Neural crest cell (in vitro differentiated cells): Measurements from ENCODE around the gene ITLN1. TPM values are rescaled to one million over a fixed set of nuclear protein-coding genes. Genes with fewer than 3 reads are reported as not detected.

Experiments used
- DNase-seq: peaks from one replicate; pipeline ENCODE4 v3.0.0; 2021; ENCODE audit warnings: low read depth, mixed read lengths, low spot score
- H3K27ac Mint-ChIP-seq: one replicate; pipeline ENCODE4 v1.8.0; 2021; ENCODE audit warnings: mild to moderate bottlenecking, mixed read lengths; ENCODE audit not compliant: unreplicated experiment
- H3K27me3 Mint-ChIP-seq: 2 replicates; pipeline ENCODE4 v1.8.0; 2021; ENCODE audit warnings: low read depth, mild to moderate bottlenecking, mixed read lengths
- H3K36me3 Mint-ChIP-seq: 2 replicates; pipeline ENCODE4 v1.8.0; 2021; ENCODE audit warnings: low read depth, mild to moderate bottlenecking, mixed read lengths
- H3K4me1 Mint-ChIP-seq: 2 replicates; pipeline ENCODE4 v1.8.0; 2021; ENCODE audit warnings: mixed read lengths
- H3K4me3 Mint-ChIP-seq: one replicate; pipeline ENCODE4 v1.8.0; 2021; ENCODE audit warnings: mild to moderate bottlenecking, mixed read lengths
- H3K9me3 Mint-ChIP-seq: 2 replicates; pipeline ENCODE4 v1.8.0; 2021; ENCODE audit warnings: mixed read lengths
- CTCF ChIP-seq: fragments of 200-600 bp; sonication (generic); conservative IDR thresholded peaks from 2 replicates; pipeline ENCODE4 v1.5.0; 2021; ENCODE audit warnings: antibody characterized with exemption, mild to moderate bottlenecking
- total RNA-seq: library from RNA; stranded (reverse); gene quantifications from 2 replicates; pipeline ENCODE4 v1.2.1, GENCODE V29; 2021

The ITLN1 gene
- total RNA-seq, 1 donor from 2014 or later: not detected

DNA sequence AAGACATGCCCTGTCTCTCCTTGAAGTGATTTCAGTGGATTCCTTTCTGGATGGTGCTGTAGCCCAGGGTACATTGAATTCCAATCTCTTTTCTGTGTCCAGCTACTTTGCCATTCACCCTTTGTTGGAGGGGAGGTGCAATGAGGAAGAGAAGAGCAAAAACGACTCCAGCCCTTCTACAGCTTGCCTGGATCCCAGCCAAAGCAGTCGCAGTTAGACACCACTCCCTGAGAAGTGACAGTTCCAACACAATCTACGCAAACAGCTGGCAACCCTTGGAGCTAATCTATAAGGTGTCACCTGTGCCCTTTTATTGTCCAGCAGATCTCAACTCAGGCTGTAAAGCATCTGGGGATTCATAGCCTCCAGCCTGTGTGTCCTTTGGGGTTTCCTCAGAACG lies 26.9 kb downstream of the ITLN1 start:
- no peak for TF ChIP-seq CTCF
- Mint-ChIP-seq H3K9me3 (no peaks in the 10 kb centered on the region), H3K27ac (no peak overlapping the region)

DNA sequence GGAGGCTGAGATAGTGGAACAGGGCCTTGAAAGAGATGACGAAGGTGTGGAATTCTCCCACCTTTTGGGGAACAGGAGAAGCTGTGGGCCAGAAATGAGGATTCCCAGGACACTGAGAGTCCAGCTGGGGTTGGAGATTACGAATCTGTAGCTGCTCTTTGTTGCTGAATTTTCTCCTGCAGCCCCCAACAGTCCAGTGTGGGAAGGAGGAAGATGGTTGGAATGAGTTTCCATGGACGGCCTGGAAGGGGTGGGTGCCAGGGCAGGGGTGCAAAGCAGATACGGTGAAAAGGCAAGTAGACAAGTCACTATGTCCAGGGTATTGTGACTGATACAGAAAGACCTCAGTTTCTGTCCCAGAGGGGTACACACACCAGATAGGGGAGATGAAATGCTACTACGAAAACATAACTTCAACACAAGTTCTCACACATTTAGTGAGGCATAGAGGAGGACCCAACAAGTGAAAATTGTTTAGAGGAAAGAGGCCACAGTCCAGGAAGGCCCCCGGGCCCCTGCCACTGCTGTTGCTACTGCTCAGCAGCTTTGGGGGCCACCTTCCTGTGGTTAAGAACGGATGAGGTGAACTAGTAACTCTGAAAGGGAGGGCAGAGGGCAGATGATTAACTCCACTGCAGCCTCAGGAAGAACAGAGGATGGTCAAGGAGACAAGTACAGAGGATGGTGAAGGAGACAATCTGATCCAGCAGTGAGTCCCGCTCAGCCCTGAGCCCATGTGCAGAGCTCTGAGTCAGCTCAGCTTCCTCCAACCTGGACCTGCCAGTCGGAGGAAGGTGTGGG lies 29.6 kb downstream of the ITLN1 start:
- TF ChIP-seq CTCF: no peak
- Mint-ChIP-seq H3K4me1 (no peaks in the 10 kb centered on the region), H3K36me3 (no peaks in the 10 kb centered on the region), H3K4me3 (no peak overlapping the region), H3K9me3 (no peaks in the 10 kb centered on the region), H3K27ac (no peak overlapping the region), H3K27me3 (peaks cover 4% of the 10 kb centered on the region)
- no peak for DNase-seq

More for the DNA sequence above, 26.9 kb downstream of the ITLN1 start:
- Mint-ChIP-seq H3K4me3 (no peak overlapping the region), H3K36me3 (no peaks in the 10 kb centered on the region), H3K27me3 (no peaks in the 10 kb centered on the region), H3K4me1 (peaks cover 6% of the 10 kb centered on the region)
- DNase-seq: no peak

DNA sequence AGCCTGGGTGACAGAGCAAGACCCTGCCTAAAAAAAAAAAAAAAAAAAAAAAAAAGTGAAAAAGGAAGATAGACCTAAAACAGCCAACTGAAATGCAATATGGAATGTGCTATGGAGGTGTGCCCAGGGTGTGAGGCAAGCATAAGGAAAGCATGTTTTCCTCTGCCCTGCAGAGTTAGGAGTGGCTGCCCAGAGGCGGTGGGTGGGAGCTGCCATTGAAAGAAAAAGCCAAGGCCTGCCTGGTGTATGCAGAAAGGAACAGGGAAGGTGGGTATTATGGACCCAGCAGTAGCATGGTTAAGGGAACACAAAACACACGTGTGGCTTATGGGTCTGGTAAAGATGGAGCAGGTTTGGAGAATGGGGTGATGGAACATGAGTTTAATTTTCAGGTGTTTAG lies 31.2 kb downstream of the ITLN1 start:
- Mint-ChIP-seq H3K36me3 (no peaks in the 10 kb centered on the region), H3K9me3 (no peaks in the 10 kb centered on the region), H3K4me3 (no peak overlapping the region), H3K27me3 (peaks cover 6% of the 10 kb centered on the region), H3K4me1 (no peaks in the 10 kb centered on the region), H3K27ac (no peak overlapping the region)
- no peak for DNase-seq
- TF ChIP-seq CTCF: no peak

GRCh38 chr1:160853014-160853413 lies 32.0 kb downstream of the ITLN1 start:
- no peak for DNase-seq
- peaks cover 6% of the 10 kb centered on the region for H3K27me3 Mint-ChIP-seq
- no peaks in the 10 kb centered on the region for H3K36me3 Mint-ChIP-seq
- H3K27ac Mint-ChIP-seq: no peak overlapping the region
- no peaks in the 10 kb centered on the region for H3K9me3 Mint-ChIP-seq
- H3K4me1 Mint-ChIP-seq: no peaks in the 10 kb centered on the region
- TF ChIP-seq CTCF: no peak
- H3K4me3 Mint-ChIP-seq: no peak overlapping the region

DNA sequence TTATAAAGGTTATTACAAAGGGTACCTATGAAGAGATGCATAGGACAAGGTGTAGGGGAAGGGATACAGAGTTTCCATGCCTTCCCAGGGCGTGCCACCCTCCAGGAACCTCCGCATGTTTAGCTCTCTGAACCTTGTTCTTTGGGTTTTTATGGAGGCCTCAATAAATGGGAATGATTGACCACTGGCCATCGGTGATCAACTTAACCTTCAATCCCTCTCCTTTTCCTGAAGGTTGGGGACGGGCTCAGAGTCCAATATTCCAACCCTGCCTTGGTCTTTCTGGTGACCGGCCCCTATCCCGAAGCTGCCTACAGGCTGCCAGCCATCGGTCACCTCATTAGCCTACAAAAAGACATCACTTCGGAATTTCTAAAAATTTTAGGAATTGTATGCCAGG lies 34.0 kb downstream of the ITLN1 start:
- TF ChIP-seq CTCF: no peak
- no peaks in the 10 kb centered on the region for H3K4me1 Mint-ChIP-seq
- no peak overlapping the region for H3K27ac Mint-ChIP-seq
- peaks cover 12% of the 10 kb centered on the region for H3K27me3 Mint-ChIP-seq
- H3K4me3 Mint-ChIP-seq: no peak overlapping the region
- no peak for DNase-seq
- no peaks in the 10 kb centered on the region for H3K36me3 Mint-ChIP-seq
- H3K9me3 Mint-ChIP-seq: no peaks in the 10 kb centered on the region
